K562 (cell line): ENCODE data around the gene GRIA3.
"Not testable (repeated sequence)": the region's sequence is repeated elsewhere in the genome, so short reads cannot be mapped to it uniquely, and the experiment has no call there.

Source experiments
- CBX1 ChIP-seq: sonication (generic); IDR thresholded peaks from 2 replicates; pipeline ENCODE4 v1.6.1; 2016; ENCODE audit warnings: antibody characterized with exemption, low read depth, mild to moderate bottlenecking
- MEF2A ChIP-seq: IDR thresholded peaks from 2 replicates; pipeline ENCODE4 v1.6.1; 2011; ENCODE audit warnings: low read depth, mild to moderate bottlenecking, low read length, moderate library complexity; ENCODE audit not compliant: control insufficient read depth
- POLR2AphosphoS5 ChIP-seq: IDR thresholded peaks from 2 replicates; pipeline ENCODE4 v1.6.1; 2011; ENCODE audit warnings: mild to moderate bottlenecking, low read depth, low read length, moderate library complexity; ENCODE audit not compliant: control insufficient read depth, insufficient read depth
- RAD21 ChIP-seq, 2 experiments: fragments of 250-450 bp in 1 of 2; fragments of 450-650 bp in 1 of 2; sonication (Bioruptor Pico) in 1 of 2; formaldehyde crosslinking in 1 of 2; IDR thresholded peaks in 1 of 2; conservative IDR thresholded peaks in 1 of 2; 2 replicates each; pipeline versions ENCODE4 v1.4.0 to v1.8.0; 2020 to 2022; ENCODE audit warnings: mild to moderate bottlenecking in 2 of 2, moderate library complexity in 1 of 2
- SP1 ChIP-seq: sonication (generic); formaldehyde crosslinking; IDR thresholded peaks from 2 replicates; pipeline ENCODE4 v1.8.1; 2022; ENCODE audit warnings: mild to moderate bottlenecking, missing genetic modification reagents
- U2AF2 ChIP-seq: fragments of 200-400 bp; formaldehyde crosslinking; optimal IDR thresholded peaks from 2 replicates; pipeline ENCODE3; 2017; ENCODE audit warnings: low read depth, mild to moderate bottlenecking, low read length

- not testable (repeated sequence) for TF ChIP-seq MEF2A; U2AF2; CBX1; SP1 (CRISPR knock-in tag); POLR2AphosphoS5
- TF ChIP-seq RAD21 (CRISPR knock-in tag; conservative IDR thresholded peaks at IDR 0.05 in 1 of 2, IDR thresholded peaks at IDR 0.05 in 1 of 2): peak; percentile 12 to 45; a peak in 2 of 4 replicates
Measured at GRCh38 chrX:123514279-123514640, 330.2 kb downstream of the GRIA3 start.
